Ecto neural progenitor cell (in vitro differentiated cells): ENCODE measurements around the gene CELA3A.
"Not testable (repeated sequence)": the region's sequence is repeated elsewhere in the genome, so short reads cannot be mapped to it uniquely, and the experiment has no call there.

Experiments used
- DNase-seq: peaks from one replicate; pipeline ENCODE4 v3.0.0-alpha.2; 2018; ENCODE audit warnings: low spot score

CELA3A gene

DNA sequence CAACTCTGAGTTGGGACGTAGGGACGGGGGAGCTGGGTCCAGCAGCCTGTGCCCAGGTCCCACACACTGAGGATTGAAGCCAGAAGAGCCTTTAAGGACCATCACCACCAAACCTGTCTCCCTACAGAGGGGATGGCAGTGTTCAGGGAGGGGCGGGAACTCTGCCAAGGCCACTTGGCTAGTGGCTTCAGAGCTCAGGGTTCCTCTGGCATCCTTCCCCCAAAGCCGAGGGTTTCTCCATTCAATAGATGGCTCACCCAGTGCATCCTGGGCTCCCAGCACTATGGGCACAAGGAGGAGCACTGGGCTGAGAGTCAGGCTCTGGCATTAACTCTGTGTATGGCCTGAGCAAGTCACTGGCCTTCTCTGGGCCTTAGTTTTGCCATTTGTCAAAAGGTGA, 20.2 kb upstream of the CELA3A start:
- DNase-seq: not testable (repeated sequence)

DNA sequence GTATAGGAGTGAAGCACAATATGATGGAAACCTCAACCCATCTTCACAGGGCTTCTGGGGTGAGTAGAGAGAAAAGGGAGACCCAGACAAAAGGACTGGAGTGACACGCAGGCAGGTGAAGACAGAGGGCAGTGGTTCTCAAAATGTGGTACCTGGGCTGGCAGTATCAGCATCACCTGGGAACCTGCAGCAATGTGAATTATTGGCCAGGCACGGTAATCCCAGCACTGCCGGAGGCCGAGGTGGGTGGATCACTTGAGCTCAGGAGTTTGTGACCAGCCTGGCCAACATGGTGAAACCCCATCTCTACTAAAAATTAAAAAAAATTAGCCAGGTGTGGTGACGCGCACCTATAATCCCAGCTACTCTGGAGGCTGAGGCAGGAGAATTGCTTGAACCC, 19.3 kb upstream of the CELA3A start:
- not testable (repeated sequence) for DNase-seq

DNA sequence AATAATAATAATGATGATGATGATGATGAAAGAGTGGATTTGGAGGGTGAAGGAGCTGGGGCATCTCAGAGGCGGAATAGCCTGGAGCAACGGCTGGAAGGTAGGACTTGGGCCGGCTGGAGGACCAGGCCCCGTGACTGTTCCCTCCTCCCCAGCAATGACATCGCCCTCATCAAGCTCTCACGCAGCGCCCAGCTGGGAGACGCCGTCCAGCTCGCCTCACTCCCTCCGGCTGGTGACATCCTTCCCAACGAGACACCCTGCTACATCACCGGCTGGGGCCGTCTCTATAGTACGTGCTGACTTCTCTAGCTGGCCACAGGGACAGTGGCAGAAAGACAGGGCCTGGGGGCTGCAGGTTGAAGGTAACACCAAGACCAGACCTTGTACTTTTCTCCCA, 17.9 kb upstream of the CELA3A start:
- not testable (repeated sequence) for DNase-seq

DNA sequence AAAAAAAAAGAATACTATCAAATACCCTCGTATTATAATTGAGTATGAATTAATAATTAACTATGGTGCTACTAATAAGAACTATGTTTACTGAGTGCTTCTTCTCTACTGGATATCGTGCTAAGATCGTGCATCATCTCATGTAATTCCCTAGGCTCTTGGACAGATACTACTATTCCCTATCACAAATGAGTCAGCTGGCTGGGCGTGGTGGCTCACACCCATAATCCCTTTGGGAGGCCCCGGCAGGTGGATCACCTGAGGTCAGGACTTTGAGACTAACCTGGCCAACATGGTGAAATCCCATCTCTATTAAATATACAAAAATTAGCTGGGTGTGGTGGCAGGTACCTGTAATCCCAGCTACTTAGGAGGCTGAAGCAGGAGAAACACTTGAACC, 15.6 kb upstream of the CELA3A start:
- DNase-seq: not testable (repeated sequence)

DNA sequence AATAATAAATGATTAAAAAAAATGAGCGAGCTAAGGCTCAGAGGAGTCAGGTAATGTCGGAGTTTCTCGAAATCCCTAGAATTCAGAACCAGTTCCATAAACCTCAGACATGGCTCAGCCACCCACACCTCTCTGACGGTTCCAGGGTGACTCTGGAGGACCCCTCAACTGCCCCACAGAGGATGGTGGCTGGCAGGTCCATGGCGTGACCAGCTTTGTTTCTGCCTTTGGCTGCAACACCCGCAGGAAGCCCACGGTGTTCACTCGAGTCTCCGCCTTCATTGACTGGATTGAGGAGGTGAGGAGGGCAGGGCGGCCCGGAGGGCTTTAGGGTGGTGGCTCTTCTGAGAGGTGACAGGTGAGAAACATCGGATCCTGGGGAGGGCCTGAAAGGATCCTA, 15.1 kb upstream of the CELA3A start:
- DNase-seq: not testable (repeated sequence)

DNA sequence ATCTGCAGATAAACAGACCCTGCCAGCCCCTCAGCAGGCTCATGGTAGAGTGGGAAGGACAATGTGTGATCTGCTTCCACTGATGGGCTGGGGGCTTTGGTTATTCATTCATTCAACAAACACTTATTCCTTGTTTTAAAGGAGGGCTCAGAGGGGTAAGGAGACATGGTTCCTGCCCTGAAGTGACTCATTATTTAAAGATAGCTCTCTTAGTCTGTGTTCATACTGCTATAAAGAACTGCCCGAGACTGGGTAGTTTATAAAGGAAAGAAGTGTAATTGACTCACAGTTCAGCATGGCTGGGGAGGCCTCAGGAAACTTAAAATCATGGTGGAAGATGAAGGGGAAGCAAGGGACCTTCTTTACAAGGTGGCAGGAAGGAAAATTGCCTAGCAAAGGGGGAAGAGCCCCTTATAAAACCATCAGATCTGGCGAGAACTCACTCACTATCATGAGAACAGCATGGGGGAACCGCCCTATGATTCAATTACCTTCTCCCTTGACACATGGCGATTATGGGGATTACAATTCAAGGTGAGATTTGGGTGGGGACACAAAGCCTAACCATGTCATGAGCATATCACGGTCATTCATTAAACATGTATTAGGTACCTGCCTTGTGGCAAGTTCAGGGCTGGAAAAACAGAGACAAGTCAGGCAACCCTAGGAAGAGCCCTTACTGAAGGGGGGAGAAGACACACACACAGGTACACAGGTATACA, 11.6 kb upstream of the CELA3A start:
- not testable (repeated sequence) for DNase-seq

DNA sequence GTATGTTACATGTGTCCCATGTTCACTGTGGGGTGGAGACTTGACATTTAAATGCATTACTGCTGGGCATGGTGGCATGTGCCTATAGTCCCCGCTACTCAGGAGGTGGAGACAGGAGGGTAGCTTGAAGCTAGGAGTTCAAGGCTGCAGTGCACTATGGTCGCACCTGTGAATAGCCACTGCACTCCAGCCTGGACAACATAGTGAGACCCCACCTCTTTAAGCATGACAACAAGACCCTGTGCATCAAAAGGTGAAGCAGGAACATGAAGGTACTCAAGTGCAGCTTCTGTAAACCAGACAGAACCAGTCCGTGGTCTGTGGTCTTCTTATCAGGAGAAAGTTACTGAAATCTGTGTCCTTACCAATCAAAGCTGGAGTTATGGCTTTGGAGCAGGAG, 9.3 kb upstream of the CELA3A start:
- not testable (repeated sequence) for DNase-seq

DNA sequence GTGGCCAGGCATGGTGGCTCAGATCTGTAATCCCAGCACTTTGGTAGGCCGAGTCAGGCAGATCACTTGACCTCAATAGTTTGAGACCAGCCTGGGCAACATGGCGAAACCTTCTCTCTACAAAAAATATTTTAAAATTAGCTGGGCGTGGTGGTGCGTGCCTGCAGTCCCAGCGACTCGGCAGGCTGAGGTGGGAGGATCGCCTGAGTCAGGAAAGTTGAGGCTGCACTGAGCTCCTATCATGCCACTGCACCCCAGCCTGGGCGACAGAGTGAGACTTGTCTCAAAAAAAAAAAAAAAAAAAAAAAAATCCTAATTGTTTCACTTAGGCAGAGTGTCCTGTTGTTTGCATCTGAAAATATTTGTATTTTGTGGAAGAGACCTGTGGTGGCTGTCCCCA, 6.7 kb upstream of the CELA3A start:
- not testable (repeated sequence) for DNase-seq

DNA sequence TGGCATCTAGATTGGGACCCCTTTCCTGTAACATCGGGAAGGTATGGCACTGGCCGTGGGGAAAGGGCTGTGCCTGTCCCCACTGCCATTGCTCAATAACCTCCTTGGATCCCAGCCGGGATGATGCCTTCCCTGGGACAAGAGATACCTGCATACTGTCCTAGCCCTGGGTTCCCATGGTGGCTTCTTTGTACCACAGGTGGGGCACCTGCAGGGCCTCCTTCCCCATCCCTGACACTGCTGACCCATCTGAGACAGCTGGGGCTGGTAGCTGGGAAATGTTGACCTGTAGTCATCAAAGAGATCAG, 4.8 kb upstream of the CELA3A start:
- DNase-seq: not testable (repeated sequence)

DNA sequence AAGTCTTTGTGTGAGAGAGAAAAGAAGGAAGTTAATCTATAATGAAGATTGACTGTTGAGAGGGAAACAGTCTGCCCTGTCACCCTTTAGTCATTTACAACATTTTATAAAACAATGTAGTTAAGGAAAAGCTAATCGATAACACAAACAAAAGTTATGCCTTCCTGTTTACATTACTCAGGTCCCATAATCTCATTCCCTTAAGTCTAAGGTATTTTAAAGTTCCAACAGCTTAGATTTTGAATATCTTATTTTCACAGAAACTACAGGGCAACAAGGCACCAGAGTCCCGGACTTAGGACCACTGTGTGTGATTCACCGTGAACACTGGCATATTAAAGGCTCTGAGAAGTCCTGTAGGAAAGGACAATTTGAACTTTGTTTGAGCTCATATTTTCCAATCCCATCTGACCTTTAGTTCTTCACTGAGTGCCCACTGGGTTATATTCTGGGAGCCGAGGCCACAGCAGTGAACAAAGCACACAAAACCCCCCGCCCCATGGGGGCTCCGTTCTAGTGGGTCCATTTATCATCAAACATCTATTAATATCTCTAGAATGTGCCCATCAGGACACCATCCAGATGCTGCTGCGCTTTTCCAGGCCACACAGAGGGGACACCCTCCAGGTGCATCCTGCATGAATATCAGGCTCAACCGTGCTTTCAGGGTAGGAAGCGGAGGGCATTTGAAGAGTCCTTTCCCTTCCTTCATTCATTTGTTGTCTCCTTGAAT, 3.4 kb upstream of the CELA3A start:
- not testable (repeated sequence) for DNase-seq

DNA sequence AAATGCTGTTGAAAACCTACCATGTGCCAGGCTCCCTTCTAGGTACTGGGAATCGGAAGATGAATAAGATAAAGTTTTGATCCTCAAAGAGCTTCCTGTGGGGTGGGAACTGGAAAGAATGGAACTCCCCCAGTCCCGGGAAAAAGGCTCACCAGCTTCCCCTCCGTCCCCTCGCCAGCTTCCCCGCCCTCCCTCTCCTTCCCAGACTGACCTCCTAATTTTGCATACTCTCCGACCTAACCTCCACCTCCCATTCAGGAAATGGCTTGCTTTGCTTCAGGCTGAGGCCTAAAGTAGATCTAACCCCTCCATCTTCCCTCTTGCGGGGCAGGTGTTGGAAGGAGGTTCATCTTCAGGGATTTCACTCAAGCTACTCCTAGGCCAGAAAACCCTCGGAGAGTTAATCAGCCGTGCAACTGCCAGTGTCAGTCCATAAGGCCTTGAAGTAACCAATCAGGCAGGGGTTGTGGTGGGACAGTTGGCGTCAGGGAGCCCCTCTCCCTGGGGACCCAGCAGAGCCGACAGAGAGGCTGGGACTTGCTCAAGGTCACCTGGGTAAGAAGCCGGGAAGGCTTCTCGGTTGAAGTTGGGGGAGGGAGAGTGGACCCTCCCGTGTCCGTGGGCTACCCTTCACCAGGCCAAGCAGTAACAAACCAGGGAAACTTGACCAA, 2.7 kb upstream of the CELA3A start:
- not testable (repeated sequence) for DNase-seq

DNA sequence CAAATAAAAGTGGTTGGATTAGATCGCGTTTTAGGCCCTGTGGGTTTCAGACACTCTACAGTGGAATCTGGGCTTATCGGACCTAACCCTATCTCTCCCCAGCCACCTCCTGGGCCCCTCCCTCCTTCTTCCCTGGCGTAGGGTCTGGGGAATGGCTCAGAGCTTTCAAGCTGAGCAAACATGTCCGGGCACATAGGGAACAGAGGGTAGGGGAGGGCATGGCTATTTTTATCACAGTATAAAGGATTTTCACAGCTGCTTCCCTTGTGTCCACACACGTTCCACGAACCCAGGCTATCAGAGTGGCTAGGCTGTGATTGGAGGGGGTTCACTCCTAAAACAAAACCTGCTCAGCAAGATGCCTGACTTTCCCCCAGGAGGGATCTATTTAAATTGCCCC, 1.8 kb upstream of the CELA3A start:
- DNase-seq: not testable (repeated sequence)

DNA sequence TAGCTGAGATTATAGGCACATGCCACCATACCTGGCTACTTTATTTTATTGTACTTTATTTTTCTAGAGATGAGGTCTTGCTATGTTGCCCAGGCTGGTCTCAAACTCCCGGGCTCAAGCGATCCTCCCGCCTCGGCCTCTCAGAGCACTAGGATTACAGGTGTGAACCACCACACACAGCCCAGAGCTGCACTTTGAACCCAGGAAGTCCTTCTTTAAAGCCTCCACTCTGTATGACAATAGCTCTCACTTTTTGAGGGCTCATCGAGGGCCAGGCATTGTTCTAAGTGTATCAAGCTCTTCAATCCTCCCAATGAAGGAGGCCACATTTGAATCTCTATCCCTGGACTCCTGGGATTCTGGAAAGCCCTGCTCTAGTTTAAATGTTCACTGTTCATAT, 1.0 kb downstream of the CELA3A start:
- not testable (repeated sequence) for DNase-seq

DNA sequence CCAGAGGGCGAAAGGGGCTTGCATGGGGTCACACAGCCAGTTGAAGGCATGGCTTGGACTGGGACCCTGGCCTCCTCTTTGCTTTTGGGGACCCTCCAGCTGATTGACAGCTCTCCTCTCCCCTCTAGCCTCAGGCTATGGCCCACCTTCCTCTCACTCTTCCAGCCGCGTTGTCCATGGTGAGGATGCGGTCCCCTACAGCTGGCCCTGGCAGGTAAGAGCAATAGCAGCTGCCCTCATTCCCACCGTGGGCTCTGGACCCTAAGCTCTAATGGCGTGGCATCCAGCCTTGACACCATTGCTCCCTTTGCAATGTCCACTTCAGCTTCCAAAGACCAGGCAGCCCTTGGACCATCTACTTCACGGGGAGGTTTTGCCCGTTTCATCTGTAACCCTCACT, 1.4 kb downstream of the CELA3A start:
- DNase-seq: not testable (repeated sequence)

DNA sequence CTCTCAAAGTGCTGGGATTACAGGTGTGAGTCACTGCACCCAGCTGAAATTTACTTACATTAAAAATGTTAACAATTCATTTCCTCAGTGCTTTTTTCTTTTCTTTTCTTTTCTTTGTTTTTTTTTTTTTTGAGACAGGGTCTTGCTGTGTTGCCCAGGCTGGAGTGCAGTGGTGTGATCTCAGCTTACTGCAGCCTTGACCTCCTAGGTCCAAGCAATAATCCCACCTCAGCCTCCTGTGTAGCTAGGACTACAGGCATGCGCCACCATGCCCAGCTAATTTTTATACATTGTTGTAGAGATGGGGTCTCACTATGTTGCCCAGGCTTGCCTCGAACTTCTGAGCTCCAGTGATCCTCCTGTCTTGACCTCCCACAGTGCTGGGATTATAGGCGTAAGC, 2.5 kb downstream of the CELA3A start:
- DNase-seq: not testable (repeated sequence)

DNA sequence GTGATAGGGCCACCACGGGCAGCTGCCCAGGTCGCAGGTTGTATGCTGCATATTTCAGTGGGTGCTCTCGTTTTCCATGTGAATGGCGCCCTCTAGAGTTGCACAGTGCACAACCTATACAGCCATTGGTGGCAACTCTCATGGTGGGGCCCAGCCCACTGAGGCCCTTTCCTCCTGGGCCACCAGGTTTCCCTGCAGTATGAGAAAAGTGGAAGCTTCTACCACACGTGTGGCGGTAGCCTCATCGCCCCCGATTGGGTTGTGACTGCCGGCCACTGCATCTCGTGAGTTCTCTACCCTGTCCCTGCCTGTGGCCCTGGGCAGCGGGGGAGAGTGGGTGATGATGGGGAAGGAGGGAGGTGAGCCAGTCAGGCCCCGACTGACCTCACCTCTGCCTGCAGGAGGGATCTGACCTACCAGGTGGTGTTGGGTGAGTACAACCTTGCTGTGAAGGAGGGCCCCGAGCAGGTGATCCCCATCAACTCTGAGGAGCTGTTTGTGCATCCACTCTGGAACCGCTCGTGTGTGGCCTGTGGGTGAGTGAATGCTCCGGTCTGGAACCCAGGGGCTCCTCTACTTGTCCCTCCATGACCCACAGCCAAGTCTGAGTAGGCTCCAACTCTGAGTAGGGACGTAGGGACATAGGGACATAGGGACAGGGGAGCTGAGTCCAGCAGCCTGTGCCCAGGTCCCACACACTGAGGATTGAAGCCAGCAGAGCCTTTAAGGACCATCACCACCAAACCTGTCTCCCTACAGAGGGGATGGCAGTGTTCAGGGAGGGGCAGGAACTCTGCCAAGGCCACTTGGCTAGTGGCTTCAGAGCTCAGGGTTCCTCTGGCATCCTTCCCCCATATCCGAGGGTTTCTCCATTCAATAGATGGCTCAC, 4.0 kb downstream of the CELA3A start:
- peak; percentile 48 for DNase-seq

DNA sequence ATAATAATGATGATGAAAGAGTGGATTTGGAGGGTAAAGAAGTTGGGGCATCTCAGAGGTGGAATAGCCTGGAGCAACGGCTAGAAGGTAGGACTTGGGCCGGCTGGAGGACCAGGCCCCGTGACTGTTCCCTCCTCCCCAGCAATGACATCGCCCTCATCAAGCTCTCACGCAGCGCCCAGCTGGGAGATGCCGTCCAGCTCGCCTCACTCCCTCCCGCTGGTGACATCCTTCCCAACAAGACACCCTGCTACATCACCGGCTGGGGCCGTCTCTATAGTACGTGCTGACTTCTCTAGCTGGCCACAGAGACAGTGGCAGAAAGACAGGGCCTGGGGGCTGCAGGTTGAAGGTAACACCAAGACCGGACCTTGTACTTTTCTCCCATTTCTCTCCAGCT, 5.3 kb downstream of the CELA3A start:
- not testable (repeated sequence) for DNase-seq

DNA sequence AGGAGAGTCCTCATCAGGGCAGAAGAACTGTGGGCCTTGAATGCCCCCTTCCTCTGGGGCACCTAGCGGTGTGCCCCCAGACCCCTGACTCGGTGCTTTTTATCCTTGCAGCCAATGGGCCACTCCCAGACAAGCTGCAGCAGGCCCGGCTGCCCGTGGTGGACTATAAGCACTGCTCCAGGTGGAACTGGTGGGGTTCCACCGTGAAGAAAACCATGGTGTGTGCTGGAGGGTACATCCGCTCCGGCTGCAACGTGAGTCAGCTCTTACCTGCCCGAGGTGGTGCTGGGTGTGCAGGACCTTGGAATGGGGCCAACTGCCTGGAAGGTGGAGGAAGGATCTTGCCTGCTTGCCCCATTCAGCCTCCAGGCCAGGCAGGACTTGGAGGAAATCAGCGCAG, 5.8 kb downstream of the CELA3A start:
- DNase-seq: not testable (repeated sequence)

DNA sequence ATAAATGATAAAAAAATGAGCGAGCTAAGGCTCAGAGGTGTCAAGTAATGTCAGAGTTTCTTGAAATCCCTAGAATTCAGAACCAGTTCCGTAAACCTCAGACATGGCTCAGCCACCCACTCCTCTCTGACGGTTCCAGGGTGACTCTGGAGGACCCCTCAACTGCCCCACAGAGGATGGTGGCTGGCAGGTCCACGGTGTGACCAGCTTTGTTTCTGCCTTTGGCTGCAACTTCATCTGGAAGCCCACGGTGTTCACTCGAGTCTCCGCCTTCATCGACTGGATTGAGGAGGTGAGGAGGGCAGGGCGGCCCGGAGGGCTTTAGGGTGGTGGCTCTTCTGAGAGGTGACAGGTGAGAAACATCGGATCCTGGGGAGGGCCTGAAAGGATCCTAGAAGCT, 8.1 kb downstream of the CELA3A start:
- not testable (repeated sequence) for DNase-seq

DNA sequence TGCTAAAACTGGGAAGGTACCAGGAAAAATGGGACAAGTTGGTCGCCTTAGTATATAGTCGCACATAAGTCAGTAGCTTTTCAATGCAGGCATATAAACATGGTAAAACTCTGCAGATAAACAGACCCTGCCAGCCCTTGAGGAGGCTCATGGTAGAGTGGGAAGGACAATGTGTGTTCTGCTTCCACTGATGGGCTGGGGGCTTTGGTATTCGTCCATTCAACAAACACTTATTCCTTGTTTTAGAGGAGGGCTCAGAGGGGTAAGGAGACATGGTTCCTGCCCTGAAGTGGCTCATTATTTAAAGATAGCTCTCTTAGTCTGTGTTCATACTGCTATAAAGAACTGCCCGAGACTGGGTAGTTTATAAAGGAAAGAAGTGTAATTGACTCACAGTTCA, 11.3 kb downstream of the CELA3A start:
- not testable (repeated sequence) for DNase-seq

DNA sequence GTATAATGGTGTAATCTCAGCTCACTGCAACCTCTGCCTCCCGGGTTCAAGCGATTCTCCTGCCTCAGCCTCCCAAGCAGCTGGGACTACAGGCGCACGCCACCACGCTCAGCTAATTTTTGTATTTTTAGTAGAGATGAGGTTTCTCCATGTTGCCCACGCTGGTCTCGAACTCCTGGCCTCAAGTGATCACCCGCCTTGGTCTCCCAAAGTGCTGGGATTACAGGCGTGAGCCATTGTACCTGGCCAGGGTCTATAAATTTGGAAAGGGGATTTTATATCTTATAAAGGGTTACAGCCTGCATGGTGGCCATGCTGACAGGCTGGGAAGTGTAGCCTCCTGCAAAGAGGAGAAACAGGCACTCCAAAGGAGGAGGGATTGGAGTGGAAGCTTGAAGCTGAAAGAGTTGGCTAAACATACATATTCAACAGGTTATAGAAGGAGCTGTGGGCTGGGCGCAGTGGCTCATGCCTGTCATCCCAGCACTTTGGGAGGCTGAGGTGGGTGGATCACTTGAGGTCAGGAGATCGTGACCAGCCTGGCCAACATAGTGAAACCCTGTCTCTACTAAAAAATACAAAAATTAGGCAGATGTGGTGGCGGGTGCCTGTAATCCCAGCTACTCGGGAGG, 13.2 kb downstream of the CELA3A start:
- not testable (repeated sequence) for DNase-seq
